Cortex of kidney (tissue), 1 donor: ENCODE measurements around the gene TK2.
"Not testable (repeated sequence)": the region's sequence is repeated elsewhere in the genome, so short reads cannot be mapped to it uniquely, and the experiment has no call there.

Source experiments
- DNase-seq: peaks from one replicate; lab custom pipeline; 2025; lab: John Stamatoyannopoulos, UW

Gene TK2

GRCh38 chr16:66549284-66550131, at the start of gene TK2:
Gene TK2, minus strand, starts transcription at chr16:66550122. Its CDS starts 61 bp downstream, at chr16:66550061.
- DNase-seq, result no peak

DNA sequence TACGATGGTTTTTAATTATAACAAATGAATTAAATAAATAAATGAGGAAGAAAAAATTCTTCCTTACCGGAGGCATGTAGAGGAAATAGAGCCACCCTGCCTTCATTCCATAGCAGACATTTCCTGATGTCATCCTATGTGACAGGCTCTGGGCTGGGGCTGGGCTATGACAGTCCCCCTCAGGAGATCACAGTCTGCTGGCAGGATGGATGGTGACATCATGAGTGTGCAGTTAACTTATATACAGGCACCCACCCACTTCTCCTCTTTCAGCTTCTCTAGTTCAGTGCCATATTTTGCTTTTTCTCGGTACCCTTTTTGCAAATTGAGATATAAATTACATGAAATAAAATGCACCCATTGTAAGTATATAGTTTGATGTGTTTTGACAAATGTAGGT, 48.2 kb upstream of the TK2 start:
- no peak for DNase-seq

GRCh38 chr16:66596986-66597848, 47.3 kb upstream of the TK2 start:
- DNase-seq, result no peak

- not testable (repeated sequence) for DNase-seq
Measured at GRCh38 chr16:66596559-66596958, 46.6 kb upstream of the TK2 start.

DNA sequence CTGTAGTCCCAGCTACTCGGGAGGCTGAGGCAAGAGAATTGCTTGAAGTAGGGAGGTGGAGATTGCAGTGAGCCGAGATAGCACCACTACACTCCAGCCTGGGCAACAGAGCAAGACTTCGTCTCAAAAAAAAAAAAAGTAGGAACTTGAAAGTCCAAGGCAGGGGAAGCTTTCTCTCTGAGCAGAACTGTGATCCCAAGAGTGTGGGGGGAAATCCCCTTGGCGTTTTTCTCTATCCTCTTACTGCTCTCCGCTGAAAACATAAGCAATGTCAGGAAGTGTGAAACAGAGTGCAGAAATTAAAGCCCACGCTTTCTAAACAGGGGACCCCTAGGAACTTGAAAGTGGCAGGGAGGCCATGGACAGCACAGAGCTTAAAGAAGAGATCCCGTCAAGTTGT, 44.8 kb upstream of the TK2 start:
- DNase-seq, result no peak

DNA sequence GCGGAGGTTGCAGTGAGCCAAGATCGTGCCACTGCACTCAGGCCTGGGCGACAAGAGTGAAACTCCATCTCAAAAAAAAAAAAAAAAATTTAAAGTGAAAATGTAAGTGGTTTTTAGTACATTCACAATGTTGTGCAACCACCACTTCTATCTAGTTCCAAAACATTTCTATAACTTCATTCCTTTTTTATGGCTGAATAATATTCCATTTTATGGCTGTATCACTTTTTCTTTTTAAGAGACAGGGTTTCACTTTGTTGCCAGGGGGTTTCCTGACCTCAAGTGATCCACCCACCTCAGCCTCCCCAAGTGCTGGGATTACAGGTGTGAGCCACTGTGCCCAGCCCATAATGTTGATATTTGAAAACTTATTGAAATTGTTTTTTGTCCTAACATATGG, 42.9 kb upstream of the TK2 start:
- DNase-seq, result no peak

GRCh38 chr16:66592241-66592640, 42.3 kb upstream of the TK2 start:
- DNase-seq, result no peak

- DNase-seq, result no peak
Measured at GRCh38 chr16:66591018-66591417, 41.1 kb upstream of the TK2 start.

GRCh38 chr16:66590322-66590721, 40.4 kb upstream of the TK2 start:
- no peak for DNase-seq

DNA sequence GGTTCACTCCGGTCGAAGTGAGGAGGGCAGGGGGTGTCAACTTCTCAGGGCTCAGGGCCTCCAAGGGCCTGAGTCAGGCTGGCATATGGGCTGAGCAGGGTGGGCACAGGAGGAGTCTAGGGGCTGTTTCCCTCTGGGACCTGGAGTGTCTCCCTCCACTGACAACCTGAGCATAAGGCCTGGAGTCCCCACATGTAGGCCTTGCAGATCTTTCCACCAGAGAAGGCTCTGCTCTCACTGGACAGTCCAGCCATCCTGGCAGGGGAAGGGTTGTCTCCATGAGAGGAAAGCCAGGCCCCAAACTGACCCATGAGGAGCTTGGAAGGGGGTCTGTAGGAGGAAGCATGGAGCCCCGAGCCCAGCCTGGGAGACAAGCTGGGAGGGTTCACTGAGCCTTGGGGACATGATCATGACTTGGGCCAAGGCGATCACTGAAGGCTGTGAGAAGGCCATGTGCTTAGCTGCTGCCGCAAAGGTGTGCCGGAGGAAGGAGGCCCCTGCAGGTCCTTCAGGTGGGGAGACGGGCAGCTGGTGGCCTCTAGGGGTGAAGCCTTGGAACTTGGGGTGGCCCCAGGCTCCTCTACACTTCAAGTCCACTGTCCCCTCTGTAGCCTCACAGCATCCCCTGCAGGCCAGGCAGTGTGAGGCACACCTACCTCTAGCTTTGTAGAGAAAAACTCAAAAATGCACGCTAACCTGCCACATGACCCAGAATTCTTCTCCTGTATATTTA, 39.2 kb upstream of the TK2 start:
- DNase-seq, result no peak

GRCh38 chr16:66587881-66588600, 38.1 kb upstream of the TK2 start:
- DNase-seq, result no peak

GRCh38 chr16:66585481-66586239, 35.7 kb upstream of the TK2 start:
- no peak for DNase-seq

GRCh38 chr16:66581246-66581952, 31.5 kb upstream of the TK2 start:
- no peak for DNase-seq

GRCh38 chr16:66580605-66581209, 30.8 kb upstream of the TK2 start:
- DNase-seq, result no peak

DNA sequence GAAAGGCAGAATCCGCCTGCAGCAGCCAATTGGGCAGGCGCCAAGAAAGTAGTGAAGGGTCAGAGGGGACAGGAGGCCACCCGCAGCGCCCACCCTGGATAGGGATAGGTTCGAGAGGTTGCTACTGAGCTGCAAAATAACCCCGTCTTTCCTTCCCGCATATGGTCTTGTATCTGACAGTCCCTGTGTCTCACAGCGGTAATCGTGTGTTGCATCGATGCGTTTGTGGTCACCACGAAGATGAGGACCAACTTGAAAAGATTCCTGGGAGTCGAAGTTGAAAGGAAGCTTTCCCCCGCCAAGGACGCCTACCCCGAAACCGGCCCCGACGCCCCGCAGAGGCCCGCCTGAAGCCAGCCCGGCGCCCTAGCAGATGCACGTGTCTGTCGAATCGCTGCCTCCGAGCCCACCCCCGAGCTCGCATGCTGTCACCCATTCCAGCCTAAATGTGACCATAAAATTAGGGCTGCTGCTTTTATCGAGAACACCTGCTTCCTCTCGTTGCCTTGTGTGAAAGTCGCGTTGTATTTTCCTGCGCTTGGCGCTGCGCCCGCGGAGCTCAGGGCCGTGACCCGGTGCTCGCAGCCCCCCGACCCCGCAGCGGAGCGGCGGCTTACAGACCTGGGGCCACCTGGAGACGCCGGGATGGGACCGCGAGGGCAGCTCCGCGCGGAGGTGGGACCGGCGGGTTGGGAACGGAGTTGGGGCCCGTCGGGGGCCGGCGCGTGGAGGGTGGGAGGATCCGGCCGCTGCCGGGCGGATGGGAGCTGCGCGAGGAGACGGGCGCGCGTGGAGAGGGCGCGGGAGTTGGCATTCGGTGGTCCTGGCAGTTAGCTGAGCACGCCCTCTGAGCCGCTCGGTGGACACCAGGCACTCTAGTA, 29.0 kb upstream of the TK2 start, which contains the start of gene CMTM2:
Gene CMTM2 (plus strand): TSS at position 813 of the 881 bp plus-strand sequence. CDS start 145 bp downstream, outside the sequence.
- no peak for DNase-seq

DNA sequence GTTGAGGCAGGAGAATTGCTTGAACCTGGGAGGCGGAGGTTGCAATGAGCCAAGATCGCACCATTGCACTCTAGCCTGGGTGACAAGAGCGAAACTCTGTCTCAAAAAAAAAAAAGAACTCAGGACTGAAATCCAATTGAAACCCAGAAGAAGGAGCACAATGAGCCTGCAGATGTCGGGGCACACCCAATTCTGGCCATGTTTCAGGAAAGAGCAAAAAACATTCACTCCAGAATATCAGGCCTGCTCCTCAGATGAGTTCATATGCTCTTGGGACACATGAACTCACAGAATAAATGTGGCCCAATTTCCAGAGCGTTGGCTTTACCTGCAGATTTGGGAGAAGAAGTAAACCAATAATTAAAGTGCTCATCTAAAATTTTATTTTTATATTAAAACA, 26.4 kb upstream of the TK2 start:
- no peak for DNase-seq

GRCh38 chr16:66575060-66575459, 25.1 kb upstream of the TK2 start:
- DNase-seq, result no peak

DNA sequence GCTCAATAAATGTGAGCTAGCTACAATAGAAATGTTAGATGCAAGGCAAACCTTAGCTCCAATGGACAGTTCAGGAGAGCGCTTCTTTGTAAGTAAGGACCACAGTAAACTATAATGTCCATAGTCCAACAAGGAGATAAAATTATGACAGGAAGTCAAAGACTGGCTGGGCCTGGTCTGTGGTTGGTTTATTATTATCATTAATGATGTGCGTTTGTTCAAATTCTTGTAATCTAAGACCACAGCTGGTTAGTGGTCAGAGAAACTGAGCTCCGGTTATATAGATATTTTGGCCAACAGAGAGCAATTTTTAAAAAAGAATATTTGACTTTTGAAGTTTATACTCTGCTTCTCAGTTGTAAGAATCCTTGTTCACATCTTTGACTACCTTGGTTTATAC, 24.6 kb upstream of the TK2 start:
- no peak for DNase-seq

DNA sequence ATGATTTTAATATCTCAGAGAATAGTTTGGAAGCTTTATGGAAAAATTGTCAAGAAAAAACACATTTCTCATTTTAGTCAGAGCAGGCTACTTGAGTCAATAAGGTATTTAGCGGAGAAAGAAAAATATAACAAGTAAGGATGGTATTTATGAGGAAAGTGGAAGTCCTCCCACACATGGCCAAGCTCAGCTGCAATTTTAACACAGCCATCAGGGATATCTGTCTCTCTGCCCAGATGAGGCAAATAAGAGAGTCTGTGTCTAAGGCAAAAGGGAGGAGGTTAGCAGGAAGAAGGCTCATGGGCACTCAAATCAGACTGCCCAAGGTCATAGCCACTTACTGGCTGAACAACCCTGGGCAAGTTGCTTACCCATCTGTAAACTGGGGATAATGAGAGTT, 24.2 kb upstream of the TK2 start:
- no peak for DNase-seq
